Brain microvascular endothelial cell (primary cell): ENCODE measurements around the gene FOXP4.

Source experiments
- DNase-seq: peaks from one replicate; pipeline ENCODE4 v3.0.0-alpha.2; 2020
- H3K27ac ChIP-seq: fragments of 250-450 bp; sonication (Bioruptor Pico); 2 replicates; pipeline ENCODE4 v1.5.1; 2020; ENCODE audit warnings: mild to moderate bottlenecking, moderate library complexity
- H3K27me3 ChIP-seq: fragments of 250-450 bp; sonication (Bioruptor Pico); replicated peaks from 2 replicates; pipeline ENCODE4 v1.5.1; 2020; ENCODE audit warnings: mild to moderate bottlenecking
- H3K36me3 ChIP-seq: fragments of 250-450 bp; sonication (Bioruptor Pico); replicated peaks from 2 replicates; pipeline ENCODE4 v1.5.1; 2020; ENCODE audit warnings: mild to moderate bottlenecking
- H3K4me3 ChIP-seq: 2 replicates; pipeline ENCODE4 v1.5.1; 2011; ENCODE audit warnings: low read depth, mild to moderate bottlenecking, control low read depth, low read length, moderate library complexity
- in situ Hi-C: cut with HindIII; loops from 2 replicates; pipeline ENCODE4 v1.10.0; 2017; ENCODE audit warnings: low sequenced_read_pairs, low pct_ligation_motif_present
- TF ChIP-seq, protein P1 (sequence below): IDR thresholded peaks from 2 replicates; pipeline ENCODE4 v1.5.1; 2011; ENCODE audit warnings: low read depth, mild to moderate bottlenecking, moderate library complexity, low read length, control low read depth, inconsistent platforms; ENCODE audit errors: missing control alignments

FOXP4 gene

DNA sequence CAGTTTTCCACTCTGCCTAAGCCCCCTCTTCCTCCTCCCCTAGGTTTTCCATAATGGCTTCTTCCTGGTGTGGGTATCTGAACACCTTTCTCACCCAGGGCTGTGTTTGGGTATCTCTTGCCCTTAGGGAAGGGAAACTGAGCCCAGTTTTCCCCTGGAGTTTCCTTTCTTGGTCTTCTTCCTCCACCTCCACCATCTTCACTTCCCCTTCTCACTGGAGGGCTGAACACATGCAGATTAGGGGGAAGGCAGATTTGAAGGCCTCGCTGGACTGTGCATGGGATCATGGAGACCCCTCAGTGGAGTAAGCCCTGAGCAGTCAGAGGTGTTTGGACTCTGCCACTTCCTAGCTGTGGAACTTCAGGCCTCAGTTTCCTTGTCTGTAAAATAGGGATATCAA, 27.8 kb downstream of the FOXP4 start:
- no peak for DNase-seq
- no peak overlapping the region for H3K27ac ChIP-seq
- no peak overlapping the region for H3K4me3 ChIP-seq
- in situ Hi-C loops: no loop called here
- no peaks in the 10 kb centered on the region for H3K27me3 ChIP-seq
- TF ChIP-seq, protein P1, sequence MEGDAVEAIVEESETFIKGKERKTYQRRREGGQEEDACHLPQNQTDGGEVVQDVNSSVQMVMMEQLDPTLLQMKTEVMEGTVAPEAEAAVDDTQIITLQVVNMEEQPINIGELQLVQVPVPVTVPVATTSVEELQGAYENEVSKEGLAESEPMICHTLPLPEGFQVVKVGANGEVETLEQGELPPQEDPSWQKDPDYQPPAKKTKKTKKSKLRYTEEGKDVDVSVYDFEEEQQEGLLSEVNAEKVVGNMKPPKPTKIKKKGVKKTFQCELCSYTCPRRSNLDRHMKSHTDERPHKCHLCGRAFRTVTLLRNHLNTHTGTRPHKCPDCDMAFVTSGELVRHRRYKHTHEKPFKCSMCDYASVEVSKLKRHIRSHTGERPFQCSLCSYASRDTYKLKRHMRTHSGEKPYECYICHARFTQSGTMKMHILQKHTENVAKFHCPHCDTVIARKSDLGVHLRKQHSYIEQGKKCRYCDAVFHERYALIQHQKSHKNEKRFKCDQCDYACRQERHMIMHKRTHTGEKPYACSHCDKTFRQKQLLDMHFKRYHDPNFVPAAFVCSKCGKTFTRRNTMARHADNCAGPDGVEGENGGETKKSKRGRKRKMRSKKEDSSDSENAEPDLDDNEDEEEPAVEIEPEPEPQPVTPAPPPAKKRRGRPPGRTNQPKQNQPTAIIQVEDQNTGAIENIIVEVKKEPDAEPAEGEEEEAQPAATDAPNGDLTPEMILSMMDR: no peak
- H3K36me3 ChIP-seq: no peaks in the 10 kb centered on the region

DNA sequence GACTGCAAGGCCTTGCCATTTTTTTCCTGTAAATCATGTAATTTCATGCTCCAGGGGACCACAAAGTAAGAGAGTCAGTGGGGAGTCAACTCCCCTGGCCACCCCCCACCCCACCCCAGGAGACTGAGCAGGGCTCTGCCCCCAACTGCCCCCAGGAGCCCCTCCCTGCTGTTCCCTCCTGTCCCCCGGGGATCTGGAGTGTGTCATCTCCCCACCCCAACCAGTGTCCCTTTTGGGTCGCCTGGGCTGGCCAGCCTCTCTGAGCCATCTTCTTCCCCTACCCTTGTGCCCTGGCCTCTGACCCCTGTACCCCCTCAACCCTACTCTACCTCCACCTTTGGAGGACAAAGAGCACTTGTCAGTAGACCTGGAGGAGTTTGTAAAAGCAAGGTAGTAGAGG, 29.4 kb downstream of the FOXP4 start:
- Histone ChIP-seq H3K27me3 (no peaks in the 10 kb centered on the region), H3K4me3 (no peak overlapping the region), H3K36me3 (no peaks in the 10 kb centered on the region), H3K27ac (no peak overlapping the region)
- TF ChIP-seq, protein P1: no peak
- in situ Hi-C loops: no loop called here
- no peak for DNase-seq

DNA sequence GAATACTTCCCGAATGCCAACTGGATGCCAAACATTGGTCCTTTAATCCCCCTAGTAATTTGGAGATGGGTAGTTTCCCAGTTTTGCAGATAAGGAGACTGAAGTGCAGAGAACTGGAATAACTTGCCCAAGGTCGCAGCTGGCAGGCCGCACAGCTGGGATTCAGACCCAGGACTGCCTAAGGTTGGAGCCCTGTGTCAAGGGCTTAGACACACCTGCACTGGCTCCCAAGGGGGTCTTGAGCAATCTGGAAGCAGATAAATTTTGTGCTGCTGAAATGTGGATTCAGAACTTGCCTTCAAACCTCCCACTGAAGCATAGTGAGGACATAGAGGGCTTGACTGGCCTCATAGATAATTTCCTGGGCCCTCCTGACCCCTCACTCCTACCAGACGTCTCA, 30.5 kb downstream of the FOXP4 start:
- Histone ChIP-seq H3K4me3 (no peak overlapping the region), H3K27me3 (no peaks in the 10 kb centered on the region), H3K27ac (no peak overlapping the region), H3K36me3 (no peaks in the 10 kb centered on the region)
- no peak for DNase-seq
- TF ChIP-seq, protein P1: no peak
- in situ Hi-C loops: no loop called here

DNA sequence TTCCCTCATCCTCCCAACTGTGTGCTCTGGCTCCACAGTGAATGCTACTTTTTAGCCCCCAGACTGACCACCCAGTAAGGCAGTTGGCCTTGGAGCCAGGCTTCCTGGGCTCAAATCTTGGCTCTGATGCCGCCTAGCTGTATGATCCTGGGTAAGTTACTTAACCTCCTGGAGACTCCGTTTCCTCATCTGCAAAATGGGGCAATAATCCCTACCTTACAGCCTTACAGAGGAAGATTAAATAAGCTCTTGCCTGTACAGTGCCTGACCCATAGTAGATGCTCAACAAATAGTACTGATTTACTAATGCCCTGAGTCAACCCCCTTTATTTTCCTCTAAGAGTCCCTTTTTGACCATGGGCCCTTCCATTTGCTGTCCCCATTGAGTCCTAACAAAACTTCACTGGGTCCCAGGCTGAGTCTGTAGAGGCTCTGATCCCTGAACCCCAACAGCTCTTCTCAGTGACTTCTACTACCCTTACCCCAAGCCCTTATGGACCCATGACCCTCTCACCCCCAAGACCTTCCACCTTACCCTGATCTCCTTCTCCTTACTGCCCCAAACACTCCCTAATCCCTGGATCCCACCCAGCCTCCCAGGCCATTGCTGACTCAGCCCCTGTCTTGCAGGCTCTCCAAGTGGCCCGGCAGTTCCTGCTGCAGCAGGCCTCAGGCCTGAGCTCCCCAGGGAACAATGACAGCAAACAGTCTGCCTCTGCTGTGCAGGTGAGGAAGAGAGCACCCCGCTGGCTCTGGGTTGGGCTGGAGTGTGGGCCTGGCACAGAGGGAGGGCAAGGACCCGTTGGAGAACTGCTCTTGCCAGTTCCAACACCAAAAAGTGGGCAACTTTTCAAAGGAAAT, 31.4 kb downstream of the FOXP4 start:
- Histone ChIP-seq H3K27me3 (no peaks in the 10 kb centered on the region), H3K4me3 (no peak overlapping the region), H3K36me3 (no peaks in the 10 kb centered on the region), H3K27ac (peak overlapping the region; percentile 49)
- DNase-seq: no peak
- in situ Hi-C loops: no loop called here
- TF ChIP-seq, protein P1: no peak

DNA sequence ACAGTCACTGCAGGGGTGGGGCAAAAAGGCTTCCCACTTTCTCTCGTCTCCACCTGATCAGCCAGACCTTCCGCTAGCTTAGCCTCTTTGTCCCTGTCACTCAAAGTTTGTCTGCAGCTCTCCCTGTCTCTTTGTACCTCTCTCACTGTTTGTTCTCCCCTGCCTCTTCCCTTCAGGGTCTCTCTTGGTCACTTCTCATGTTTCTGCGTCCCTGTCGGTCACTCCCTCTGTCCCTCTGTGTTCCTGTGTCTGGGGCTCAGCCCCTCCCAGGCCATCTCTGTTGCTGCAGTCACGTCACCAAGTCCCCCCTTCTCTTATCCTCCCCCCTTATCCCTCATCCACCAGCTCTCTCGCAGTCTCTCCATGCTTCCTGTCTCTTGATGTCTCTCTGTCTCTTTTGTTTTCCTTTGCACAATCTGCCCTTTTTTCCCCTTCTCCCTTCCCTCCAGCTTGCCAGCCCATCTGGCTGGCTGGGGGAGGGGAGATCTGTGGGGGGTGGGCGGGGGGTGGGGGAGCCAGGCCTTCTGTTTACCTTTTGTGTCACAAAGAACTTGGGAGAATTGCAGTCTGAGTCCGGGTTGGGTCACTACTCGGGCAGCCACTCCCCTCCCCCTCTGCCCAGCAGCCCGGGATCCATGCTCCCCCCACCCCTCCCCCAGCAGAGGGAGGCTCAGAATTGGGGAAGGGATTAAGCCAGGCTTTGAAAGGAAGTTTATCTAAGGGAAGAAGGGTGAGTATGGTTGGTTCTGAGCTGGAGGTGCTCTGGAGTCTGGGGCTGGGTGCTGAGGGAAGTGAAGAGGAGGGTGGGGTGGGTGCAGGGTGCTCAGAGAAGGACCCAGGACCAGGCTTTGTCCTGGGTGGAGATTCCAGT, 32.3 kb downstream of the FOXP4 start:
- Histone ChIP-seq H3K36me3 (no peaks in the 10 kb centered on the region), H3K27me3 (no peaks in the 10 kb centered on the region), H3K27ac (peak overlapping the region; percentile 49), H3K4me3 (no peak overlapping the region)
- in situ Hi-C loops: no loop called here
- TF ChIP-seq, protein P1: no peak
- DNase-seq: no peak
